Right lobe of liver (tissue), 6 donors: ENCODE results near the gene SULT4A1. TPM values are rescaled to one million over a fixed set of nuclear protein-coding genes. Genes with fewer than 3 reads are reported as not detected.
A peak's percentile ranks its signal among the peaks of the same experiment; 100 is the strongest.

Experiments
- ATAC-seq, 4 donors: fragments of 200-7000 bp; cut with Tn5 transposase; one replicate each; pipeline ENCODE4 v1.9.1; 2020; ENCODE audit warnings: mild to moderate bottlenecking in 4 of 4, moderate library complexity in 4 of 4
- DNase-seq, 3 donors: peaks; one replicate each; pipeline ENCODE4 v3.0.0-alpha.2; 2020
- H3K27ac ChIP-seq, 3 donors: fragments of 200-600 bp; one replicate each; pipeline ENCODE4 v1.8.0; 2022
- H3K27me3 ChIP-seq, 2 donors: fragments of 200-600 bp; one replicate each; pipeline ENCODE4 v1.8.0; 2022
- H3K36me3 ChIP-seq, 4 donors: fragments of 200-600 bp; sonication (generic) in 1 of 4; one replicate each; pipeline versions ENCODE4 v1.5.1 to v1.8.0; 2017 to 2022; ENCODE audit warnings: control low read depth in 1 of 4
- H3K4me1 ChIP-seq, 4 donors: fragments of 200-600 bp; sonication (generic) in 1 of 4; one replicate each; pipeline versions ENCODE4 v1.5.1 to v1.8.0; 2017 to 2022; ENCODE audit warnings: control low read depth in 1 of 4
- H3K4me3 ChIP-seq, 3 donors: fragments of 200-600 bp; one replicate each; pipeline ENCODE4 v1.8.0; 2022
- H3K9me3 ChIP-seq, 4 donors: fragments of 200-600 bp; sonication (generic) in 1 of 4; one replicate each; pipeline versions ENCODE4 v1.5.1 to v1.8.0; 2017 to 2022; ENCODE audit warnings: control low read depth in 1 of 4
- CTCF ChIP-seq, 4 donors: fragments of 200-600 bp in 3 of 4; fragments of 450-650 bp in 1 of 4; IDR thresholded peaks; one replicate each; pipeline versions ENCODE4 v1.5.1 to v1.8.0; 2016 to 2022; ENCODE audit warnings: antibody characterized with exemption in 4 of 4, mild to moderate bottlenecking in 2 of 4
- POLR2A ChIP-seq: fragments of 450-650 bp; IDR thresholded peaks from one replicate; pipeline ENCODE4 v1.6.1; 2017; ENCODE audit warnings: antibody characterized with exemption, mild to moderate bottlenecking
- WGBS: methylation state at CpG from one replicate; pipeline ENCODE4 v1.1.6; 2018; ENCODE audit warnings: low coverage, low lambda C conversion rate; ENCODE audit not compliant: insufficient coverage; ENCODE audit errors: missing lambda C conversion rate; 5-methylcytosine and 5-hydroxymethylcytosine counted together
- intact Hi-C, 2 donors: fragments of 100-400 bp; cut with DNase I; formaldehyde crosslinking; loops; one replicate each; pipeline versions ENCODE4 v1.11.2 to v1.14.1; 2022
- total RNA-seq, 6 experiments: library from RNA; depleted of rRNA in 2 of 6; stranded (reverse); fragments of >200 nt in 2 of 6; fragmentation: NEBNext Ultra II Directional in 3 of 6; extraction: Animal tissue kit (Norgen Biotek cat#: 25700) in 3 of 6; gene quantifications; one replicate each; pipeline versions ENCODE4 v1.1.0 to v1.2.4, GENCODE V29; 2016 to 2023
- donor health status: DM: no; HTN: yes; CAD: no.
- donor health status: DM: no; HTN: no; CAD: no.
- donor health status: DM: no; HTN: no; CAD: no.
- donor health status: DM: no; HTN: yes; CAD: no.
- donor health status: DM: no; HTN: yes; CAD: no.

Gene SULT4A1
- total RNA-seq, 6 experiments from 2014 or later: 0.09 to 0.20 (median 0.15) TPM; not detected in 2

DNA sequence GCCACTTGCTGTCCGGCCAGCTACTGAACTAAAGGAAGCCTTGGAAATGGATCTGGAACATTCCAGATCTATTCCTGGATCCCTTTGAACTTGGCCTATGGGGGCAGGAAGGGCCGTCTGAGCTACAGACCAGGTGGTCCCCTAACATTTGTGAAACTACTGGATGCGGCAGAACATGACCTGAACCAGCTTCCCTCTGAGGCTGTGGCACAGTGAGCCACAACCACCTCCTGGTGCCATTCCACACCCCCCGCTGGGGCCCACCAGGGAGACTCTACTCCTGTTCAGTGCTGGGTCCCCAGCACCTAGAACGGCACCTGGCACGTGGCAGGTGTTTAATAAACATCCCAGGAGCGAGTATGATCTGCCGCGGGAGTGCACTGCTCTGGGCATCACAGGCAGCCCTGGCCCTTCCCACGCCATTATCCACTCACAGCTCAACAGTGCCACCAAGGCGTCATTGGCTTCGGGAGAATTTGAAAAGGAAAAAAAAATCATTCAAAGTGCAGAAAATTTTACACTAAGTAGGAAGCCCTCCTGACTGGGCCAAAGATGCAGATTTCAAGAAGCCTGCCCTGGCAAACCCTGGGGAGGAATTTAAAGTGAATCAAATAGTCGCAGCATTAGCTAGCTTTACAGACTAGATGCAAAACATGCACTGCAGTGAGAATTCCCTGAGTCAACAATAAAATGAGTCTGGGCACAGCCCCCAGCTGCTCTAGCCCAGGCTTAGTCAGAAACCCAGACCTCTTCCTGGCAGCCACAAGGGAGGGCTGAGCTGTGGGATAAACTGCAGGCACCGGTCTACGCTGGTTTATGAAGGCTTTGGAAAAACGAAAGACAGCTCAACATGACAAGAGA lies 35.9 kb downstream of the SULT4A1 start:
- DNase-seq (peak in 2 of 3 donors; percentile 51 to 61), ATAC-seq (peak; percentile 37 to 53 (median 46))
- Histone ChIP-seq H3K4me1 (peaks cover 0 to 13% (median 6%) of the 10 kb centered on the region in 4 donors), H3K36me3 (no peaks in the 10 kb centered on the region), H3K4me3 (no peak overlapping the region), H3K27me3 (no peaks in the 10 kb centered on the region), H3K27ac (no peak overlapping the region), H3K9me3 (no peaks in the 10 kb centered on the region)
- intact Hi-C loops: loop anchor here in 1 of 2 donors (5.0 kb wide), 1 partner anchor 439 kb away; no protein-coding TSS in a partner anchor
- peak; percentile 23 to 57 (median 49) for TF ChIP-seq CTCF (IDR thresholded peaks at IDR 0.05)
- no peak for TF ChIP-seq POLR2A
- WGBS: 35% methylated on average over 11 of the region's 16 CpGs

DNA sequence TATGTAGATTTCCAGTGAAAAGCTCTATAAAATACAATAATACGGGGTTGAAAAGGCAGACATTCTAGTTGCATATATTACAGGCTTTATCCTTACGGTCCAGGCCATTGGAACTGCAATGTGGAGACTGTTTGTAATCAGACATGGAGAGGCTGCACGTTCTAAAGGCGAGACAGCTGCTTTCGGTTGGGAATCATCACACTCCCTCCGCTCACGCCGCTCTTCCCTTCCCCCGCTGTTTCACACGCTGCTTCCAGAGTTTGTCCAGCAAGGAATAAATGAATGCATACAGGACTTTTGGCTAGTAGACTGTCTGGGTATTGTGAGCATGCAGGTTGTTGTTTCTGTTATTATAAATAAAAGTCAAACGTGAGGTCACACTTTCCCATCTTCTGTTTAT lies 36.7 kb downstream of the SULT4A1 start:
- no peaks in the 10 kb centered on the region for H3K9me3 ChIP-seq
- TF ChIP-seq CTCF (IDR thresholded peaks at IDR 0.05): no peak
- no peak for TF ChIP-seq POLR2A
- ATAC-seq (no peak), DNase-seq (no peak)
- intact Hi-C loops: loop anchor here in 1 of 2 donors (5.0 kb wide), 1 partner anchor 438 kb away; no protein-coding TSS in a partner anchor
- no peak overlapping the region for H3K4me3 ChIP-seq
- 80% methylated on average over 9 of the region's 11 CpGs for WGBS
- H3K27ac ChIP-seq: no peak overlapping the region
- no peaks in the 10 kb centered on the region for H3K36me3 ChIP-seq
- H3K27me3 ChIP-seq: no peaks in the 10 kb centered on the region
- peaks cover 0 to 18% (median 7%) of the 10 kb centered on the region in 4 donors for H3K4me1 ChIP-seq

GRCh38 chr22:43824724-43825420 lies 37.4 kb downstream of the SULT4A1 start:
- Histone ChIP-seq H3K27me3 (no peaks in the 10 kb centered on the region), H3K4me3 (no peak overlapping the region), H3K4me1 (peaks cover 0 to 15% (median 7%) of the 10 kb centered on the region in 4 donors), H3K36me3 (no peaks in the 10 kb centered on the region), H3K27ac (no peak overlapping the region), H3K9me3 (no peaks in the 10 kb centered on the region)
- TF ChIP-seq POLR2A (no peak), CTCF (IDR thresholded peaks at IDR 0.05) (no peak)
- WGBS: 76% methylated on average over 19 of the region's 26 CpGs
- ATAC-seq (no peak), DNase-seq (no peak)
- intact Hi-C loops: loop anchor here in 1 of 2 donors (5.0 kb wide), 1 partner anchor 438 kb away; no protein-coding TSS in a partner anchor

GRCh38 chr22:43823911-43824665 lies 38.2 kb downstream of the SULT4A1 start:
- no peaks in the 10 kb centered on the region for H3K36me3 ChIP-seq
- H3K27ac ChIP-seq: peak overlapping the region in 2 of 3 donors; percentile 68 to 71
- intact Hi-C loops: no loop called here
- H3K4me3 ChIP-seq: no peak overlapping the region
- WGBS: 50% methylated on average over 11 of the region's 17 CpGs
- H3K27me3 ChIP-seq: no peaks in the 10 kb centered on the region
- H3K9me3 ChIP-seq: no peaks in the 10 kb centered on the region
- ATAC-seq (peak in 3 of 4 donors; percentile 1 to 15 (median 5)), DNase-seq (no peak)
- TF ChIP-seq CTCF (IDR thresholded peaks at IDR 0.05): no peak
- TF ChIP-seq POLR2A: no peak
- peaks cover 0 to 15% (median 7%) of the 10 kb centered on the region in 4 donors for H3K4me1 ChIP-seq
